Loucy (cell line): Measurements from ENCODE around the gene C4A.
A peak's percentile ranks its signal among the peaks of the same experiment; 100 is the strongest.

ENCODE experiments used
- H2AFZ ChIP-seq: fragments of 200-600 bp; sonication (generic); 2 replicates; pipeline ENCODE4 v1.6.0; 2016; ENCODE audit warnings: antibody characterized with exemption, mild to moderate bottlenecking, low read length, moderate library complexity
- H3F3A ChIP-seq: fragments of 200-600 bp; 2 replicates; pipeline ENCODE4 v1.6.0; 2016; ENCODE audit warnings: antibody characterized with exemption, low read depth, mild to moderate bottlenecking
- H3K27me3 ChIP-seq: fragments of 200-600 bp; sonication (generic); 2 replicates; pipeline ENCODE4 v1.6.1; 2014; ENCODE audit warnings: low read length, mild to moderate bottlenecking; ENCODE audit not compliant: insufficient read depth, poor library complexity, severe bottlenecking
- H3K36me3 ChIP-seq: fragments of 200-600 bp; sonication (generic); 2 replicates; pipeline ENCODE4 v1.6.1; 2016; ENCODE audit warnings: low read length; ENCODE audit not compliant: insufficient read depth
- H3K4me1 ChIP-seq: fragments of 200-600 bp; sonication (generic); 2 replicates; pipeline ENCODE4 v1.5.1; 2014; ENCODE audit warnings: low read length, mild to moderate bottlenecking; ENCODE audit not compliant: insufficient read depth, poor library complexity, severe bottlenecking
- H3K4me2 ChIP-seq: fragments of 200-600 bp; sonication (generic); 2 replicates; pipeline ENCODE4 v1.6.0; 2014; ENCODE audit warnings: antibody characterized with exemption, low read length, low read depth, mild to moderate bottlenecking; ENCODE audit not compliant: poor library complexity, severe bottlenecking
- H3K4me3 ChIP-seq: fragments of 200-600 bp; sonication (generic); 2 replicates; pipeline ENCODE4 v1.5.1; 2014; ENCODE audit warnings: low read length, mild to moderate bottlenecking, mixed read lengths; ENCODE audit not compliant: poor library complexity, severe bottlenecking
- H3K79me2 ChIP-seq: fragments of 200-600 bp; sonication (generic); 2 replicates; pipeline ENCODE4 v1.6.1; 2014; ENCODE audit warnings: low read length; ENCODE audit not compliant: insufficient read depth
- H3K9ac ChIP-seq: fragments of 200-600 bp; sonication (generic); 2 replicates; pipeline ENCODE4 v1.6.0; 2014; ENCODE audit warnings: mild to moderate bottlenecking, low read depth, low read length, moderate library complexity; ENCODE audit not compliant: poor library complexity, severe bottlenecking
- H3K9me2 ChIP-seq: fragments of 200-600 bp; sonication (generic); replicated peaks from 2 replicates; pipeline ENCODE4 v1.6.1; 2016; ENCODE audit warnings: low read depth, low read length, mixed read lengths
- H3K9me3 ChIP-seq: fragments of 200-600 bp; sonication (generic); 2 replicates; pipeline ENCODE4 v1.6.1; 2014; ENCODE audit warnings: mild to moderate bottlenecking, antibody characterized with exemption, low read length, low read depth; ENCODE audit not compliant: insufficient read depth
- H4K20me1 ChIP-seq: fragments of 200-600 bp; sonication (generic); 2 replicates; pipeline ENCODE4 v1.6.0; 2014; ENCODE audit warnings: antibody characterized with exemption, low read length, mild to moderate bottlenecking; ENCODE audit not compliant: insufficient read depth, poor library complexity, severe bottlenecking
- CTCF ChIP-seq: fragments of 200-600 bp; sonication (generic); conservative IDR thresholded peaks from 2 replicates; pipeline ENCODE4 v1.5.1; 2014; ENCODE audit warnings: mild to moderate bottlenecking, antibody characterized with exemption, low read length
- EZH2phosphoT487 ChIP-seq: fragments of 200-600 bp; IDR thresholded peaks from 2 replicates; pipeline ENCODE4 v1.6.1; 2018; ENCODE audit warnings: antibody characterized with exemption, mild to moderate bottlenecking, moderate library complexity, borderline replicate concordance

C4A gene

GRCh38 chr6:31968791-31969711 is 12.8 kb upstream of the C4A start:
- H2AFZ ChIP-seq: no peak overlapping the region
- H3K9me2 ChIP-seq: no peaks in the 10 kb centered on the region
- no peak overlapping the region for H3K4me3 ChIP-seq
- no peak for TF ChIP-seq CTCF
- no peak for TF ChIP-seq EZH2phosphoT487
- H3K79me2 ChIP-seq: peaks cover 33% of the 10 kb centered on the region
- peaks cover 20% of the 10 kb centered on the region for H3K4me1 ChIP-seq
- peaks cover 41% of the 10 kb centered on the region; the same call in 1 of the 2 replicates for H3K36me3 ChIP-seq
- H3F3A ChIP-seq: no peaks in the 10 kb centered on the region
- no peak overlapping the region for H3K9ac ChIP-seq
- no peaks in the 10 kb centered on the region for H3K27me3 ChIP-seq
- no peaks in the 10 kb centered on the region for H3K9me3 ChIP-seq
- no peaks in the 10 kb centered on the region for H4K20me1 ChIP-seq
- peak overlapping the region; percentile 95 for H3K4me2 ChIP-seq

DNA sequence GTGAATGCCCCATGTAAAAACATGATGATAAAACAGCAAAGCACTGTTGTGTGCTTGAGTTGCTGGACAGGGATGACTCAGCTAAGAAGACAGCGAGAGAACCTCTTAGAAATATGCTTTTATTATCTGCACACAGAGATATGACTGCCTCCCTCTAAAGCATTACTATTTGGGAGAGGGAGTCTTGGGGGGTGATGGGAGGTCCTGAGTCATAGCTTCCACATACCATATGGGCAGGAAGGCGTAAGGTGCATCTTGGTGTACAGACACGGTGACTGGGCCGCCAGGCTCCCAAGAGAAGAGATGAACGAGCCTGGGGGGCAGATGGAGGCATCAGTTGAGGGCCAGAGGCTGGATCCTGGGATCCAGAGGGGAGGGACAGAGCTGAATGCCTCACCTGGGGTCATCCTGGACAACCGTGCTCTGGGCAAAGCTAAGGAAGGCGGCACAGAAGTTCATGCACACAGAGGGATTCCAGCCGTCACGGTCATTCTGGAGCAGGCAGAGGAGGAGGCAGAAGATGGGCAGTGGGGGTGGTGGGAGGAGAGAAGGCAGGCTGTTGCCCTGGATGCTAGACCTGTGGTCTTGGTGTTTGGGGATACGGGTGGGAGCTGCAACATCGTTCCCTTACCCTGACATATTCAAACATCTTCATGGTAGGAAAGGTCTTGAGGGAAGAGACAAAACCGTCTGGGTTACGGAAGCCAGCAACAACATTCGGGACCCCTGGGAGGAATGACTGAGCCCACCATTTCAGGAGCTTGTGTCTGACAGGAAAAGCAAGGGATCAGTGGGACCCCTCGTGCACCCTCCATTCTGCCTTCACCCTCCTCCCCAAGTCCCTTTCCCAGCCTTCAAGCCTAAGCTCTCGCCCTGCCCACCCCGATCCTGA is 11.9 kb upstream of the C4A start:
- peak overlapping the region; percentile 92 for H3K4me3 ChIP-seq
- peaks cover 20% of the 10 kb centered on the region for H3K4me1 ChIP-seq
- H3K4me2 ChIP-seq: peak overlapping the region; percentile 95
- no peak overlapping the region for H2AFZ ChIP-seq
- H4K20me1 ChIP-seq: no peaks in the 10 kb centered on the region
- H3F3A ChIP-seq: no peaks in the 10 kb centered on the region
- no peaks in the 10 kb centered on the region for H3K9me2 ChIP-seq
- no peaks in the 10 kb centered on the region for H3K27me3 ChIP-seq
- H3K36me3 ChIP-seq: peaks cover 36% of the 10 kb centered on the region; the same call in 1 of the 2 replicates
- no peak for TF ChIP-seq CTCF
- TF ChIP-seq EZH2phosphoT487: no peak
- H3K9me3 ChIP-seq: no peaks in the 10 kb centered on the region
- peak overlapping the region; percentile 88 for H3K9ac ChIP-seq
- peaks cover 36% of the 10 kb centered on the region for H3K79me2 ChIP-seq

DNA sequence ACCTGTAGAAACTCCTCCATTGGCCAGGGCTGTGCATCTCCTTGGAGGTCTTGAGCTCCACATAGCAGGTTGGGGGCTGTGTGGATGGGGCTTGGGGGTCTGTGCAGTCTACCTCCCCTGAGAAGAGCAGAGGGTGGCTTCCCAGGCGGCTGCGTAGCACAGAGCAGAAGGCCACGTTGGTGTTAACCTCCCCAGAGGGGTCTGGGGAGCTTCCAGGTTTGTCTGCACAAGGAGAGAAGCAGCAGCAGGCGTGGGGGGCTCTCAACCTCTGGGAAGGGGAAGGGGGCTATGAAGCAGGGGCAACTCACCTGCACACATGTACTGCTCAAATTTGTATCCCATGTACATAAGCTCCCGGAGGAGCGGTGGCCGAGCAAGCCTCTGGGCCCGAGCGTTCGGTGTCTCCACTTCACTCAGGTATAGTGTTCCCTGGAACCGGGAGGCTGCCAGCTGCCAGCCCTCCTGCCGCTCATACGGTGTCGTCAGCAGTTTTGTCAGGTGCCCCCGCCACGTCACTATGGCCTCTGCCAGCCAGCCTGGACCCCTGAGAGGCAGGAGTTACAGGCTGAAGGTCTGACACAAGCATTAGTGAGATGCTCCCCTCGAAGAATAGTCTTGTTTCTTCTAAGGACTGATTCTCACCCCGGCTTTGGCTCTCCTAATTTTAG is 11.1 kb upstream of the C4A start:
- no peaks in the 10 kb centered on the region for H3K27me3 ChIP-seq
- H3K9me2 ChIP-seq: no peaks in the 10 kb centered on the region
- H3K36me3 ChIP-seq: peaks cover 33% of the 10 kb centered on the region; the same call in 1 of the 2 replicates
- peak overlapping the region; percentile 92 for H3K4me3 ChIP-seq
- H3K9ac ChIP-seq: peak overlapping the region; percentile 88
- H3K9me3 ChIP-seq: no peaks in the 10 kb centered on the region
- H2AFZ ChIP-seq: no peak overlapping the region
- peaks cover 20% of the 10 kb centered on the region for H3K4me1 ChIP-seq
- TF ChIP-seq CTCF: no peak
- TF ChIP-seq EZH2phosphoT487: no peak
- H3K4me2 ChIP-seq: peak overlapping the region; percentile 95
- no peaks in the 10 kb centered on the region for H4K20me1 ChIP-seq
- peaks cover 36% of the 10 kb centered on the region for H3K79me2 ChIP-seq
- H3F3A ChIP-seq: no peaks in the 10 kb centered on the region
